ENCODE results near the gene FANCC. TPM values are rescaled to one million over a fixed set of nuclear protein-coding genes. Genes with fewer than 3 reads are reported as not detected.

Gene FANCC
- total and polyA plus RNA-seq, 2 of the 8 experiments (the other 6 are each of a cell fraction or from before 2014, with no cell fraction given), result 7.8 to 15.2 TPM

GRCh38 chr9:95336281-95336680 lies 18.8 kb upstream of the FANCC start (continued):
- no peak for TF ChIP-seq ATF2 (IDR thresholded peaks at IDR 0.05; ENCODE audit: low read length)
- TF ChIP-seq RAD21 (IDR thresholded peaks at IDR 0.05 in 1 of 2, conservative IDR thresholded peaks at IDR 0.05 in 1 of 2; ENCODE audit: low read depth in 2 of 2, low read length in 2 of 2), result peak; percentile 55 to 72
- TF ChIP-seq SP4 (IDR thresholded peaks at IDR 0.05; ENCODE audit: low read length), result no peak
- peak; percentile 89 for TF ChIP-seq RFX5 (IDR thresholded peaks at IDR 0.05; ENCODE audit: borderline replicate concordance, low read depth, low read length)
- no peak for TF ChIP-seq BRCA1 (IDR thresholded peaks at IDR 0.05; ENCODE audit: low read depth, low read length)
- TF ChIP-seq TEAD4 (IDR thresholded peaks at IDR 0.05; ENCODE audit: low read depth, low read length), result no peak
- TF ChIP-seq POU5F1 (IDR thresholded peaks at IDR 0.05; ENCODE audit: low read depth, low read length), result no peak
- TF ChIP-seq TAF1 (IDR thresholded peaks at IDR 0.05; ENCODE audit: low read depth, low read length), result no peak
- no peak for TF ChIP-seq CHD1 (IDR thresholded peaks at IDR 0.05; ENCODE audit: low read depth, low read length)
- no peak for TF ChIP-seq SIN3A (conservative IDR thresholded peaks at IDR 0.05 in 1 of 2, IDR thresholded peaks at IDR 0.05 in 1 of 2; ENCODE audit: low read depth in 1 of 2, low read length in 2 of 2)
- TF ChIP-seq, protein P1, sequence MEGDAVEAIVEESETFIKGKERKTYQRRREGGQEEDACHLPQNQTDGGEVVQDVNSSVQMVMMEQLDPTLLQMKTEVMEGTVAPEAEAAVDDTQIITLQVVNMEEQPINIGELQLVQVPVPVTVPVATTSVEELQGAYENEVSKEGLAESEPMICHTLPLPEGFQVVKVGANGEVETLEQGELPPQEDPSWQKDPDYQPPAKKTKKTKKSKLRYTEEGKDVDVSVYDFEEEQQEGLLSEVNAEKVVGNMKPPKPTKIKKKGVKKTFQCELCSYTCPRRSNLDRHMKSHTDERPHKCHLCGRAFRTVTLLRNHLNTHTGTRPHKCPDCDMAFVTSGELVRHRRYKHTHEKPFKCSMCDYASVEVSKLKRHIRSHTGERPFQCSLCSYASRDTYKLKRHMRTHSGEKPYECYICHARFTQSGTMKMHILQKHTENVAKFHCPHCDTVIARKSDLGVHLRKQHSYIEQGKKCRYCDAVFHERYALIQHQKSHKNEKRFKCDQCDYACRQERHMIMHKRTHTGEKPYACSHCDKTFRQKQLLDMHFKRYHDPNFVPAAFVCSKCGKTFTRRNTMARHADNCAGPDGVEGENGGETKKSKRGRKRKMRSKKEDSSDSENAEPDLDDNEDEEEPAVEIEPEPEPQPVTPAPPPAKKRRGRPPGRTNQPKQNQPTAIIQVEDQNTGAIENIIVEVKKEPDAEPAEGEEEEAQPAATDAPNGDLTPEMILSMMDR (IDR thresholded peaks at IDR 0.05; ENCODE audit: control extremely low read depth in 1 of 3, insufficient read depth in 1 of 3, low read depth in 1 of 3, low read length in 3 of 3), result peak; percentile 75 to 90 (median 81)
- no peak for TF ChIP-seq CTBP2 (IDR thresholded peaks at IDR 0.05; ENCODE audit: borderline replicate concordance, insufficient read depth, insufficient read length, low read length)
- TF ChIP-seq JUN (IDR thresholded peaks at IDR 0.05; ENCODE audit: low read depth, low read length), result no peak
